ENCODE data around the gene RCAN2. TPM values are rescaled to one million over a fixed set of nuclear protein-coding genes. Genes with fewer than 3 reads are reported as not detected.
A peak's percentile ranks its signal among the peaks of the same experiment; 100 is the strongest.

RCAN2 gene
- total and polyA plus RNA-seq, 2 experiments from 2014 or later: 44.9 to 55.6 TPM

- no peak for DNase-seq (ENCODE audit: low read depth in 1 of 2, low spot score in 1 of 2)
- no peaks in the 10 kb centered on the region for H3K36me3 ChIP-seq
- no peak overlapping the region for H3K27ac ChIP-seq
- no peaks in the 10 kb centered on the region for H3K9me3 ChIP-seq (ENCODE audit: low read depth)
- no peak overlapping the region for H3K4me3 ChIP-seq
- H3K27me3 ChIP-seq: no peaks in the 10 kb centered on the region
- peaks cover 21% of the 10 kb centered on the region for H3K4me1 ChIP-seq (ENCODE audit: low read depth)
- TF ChIP-seq CTCF (IDR thresholded peaks at IDR 0.05; ENCODE audit: low read depth, low read length): no peak
Measured at GRCh38 chr6:46472243-46472642, 19.0 kb downstream of the RCAN2 start.

- no peaks in the 10 kb centered on the region for H3K27me3 ChIP-seq
- no peak overlapping the region for H3K4me3 ChIP-seq
- peak overlapping the region; percentile 67 for H3K27ac ChIP-seq
- no peak for DNase-seq (ENCODE audit: low read depth in 1 of 2, low spot score in 1 of 2)
- TF ChIP-seq CTCF (IDR thresholded peaks at IDR 0.05; ENCODE audit: low read depth, low read length): no peak
- H3K9me3 ChIP-seq (ENCODE audit: low read depth): no peaks in the 10 kb centered on the region
- H3K4me1 ChIP-seq (ENCODE audit: low read depth): peaks cover 44% of the 10 kb centered on the region
- H3K36me3 ChIP-seq: no peaks in the 10 kb centered on the region
Measured at GRCh38 chr6:46469021-46469420, 22.2 kb downstream of the RCAN2 start.

GRCh38 chr6:46468403-46469010 lies 22.7 kb downstream of the RCAN2 start:
- peak overlapping the region; percentile 67 for H3K27ac ChIP-seq
- no peaks in the 10 kb centered on the region for H3K9me3 ChIP-seq (ENCODE audit: low read depth)
- H3K4me1 ChIP-seq (ENCODE audit: low read depth): peaks cover 44% of the 10 kb centered on the region
- no peak for TF ChIP-seq CTCF (IDR thresholded peaks at IDR 0.05; ENCODE audit: low read depth, low read length)
- H3K4me3 ChIP-seq: no peak overlapping the region
- H3K36me3 ChIP-seq: no peaks in the 10 kb centered on the region
- no peak for DNase-seq (ENCODE audit: low read depth in 1 of 2, low spot score in 1 of 2)
- H3K27me3 ChIP-seq: no peaks in the 10 kb centered on the region

- H3K27me3 ChIP-seq: no peaks in the 10 kb centered on the region
- no peaks in the 10 kb centered on the region for H3K9me3 ChIP-seq (ENCODE audit: low read depth)
- no peaks in the 10 kb centered on the region for H3K36me3 ChIP-seq
- no peak overlapping the region for H3K4me3 ChIP-seq
- peak overlapping the region; percentile 20 for H3K27ac ChIP-seq
- peaks cover 44% of the 10 kb centered on the region for H3K4me1 ChIP-seq (ENCODE audit: low read depth)
- TF ChIP-seq CTCF (IDR thresholded peaks at IDR 0.05; ENCODE audit: low read depth, low read length): no peak
- DNase-seq (ENCODE audit: low read depth in 1 of 2, low spot score in 1 of 2): no peak
Measured at GRCh38 chr6:46466570-46466969, 24.7 kb downstream of the RCAN2 start.

GRCh38 chr6:46465294-46466165 lies 25.7 kb downstream of the RCAN2 start:
- Histone ChIP-seq H3K27ac (peak overlapping the region; percentile 23), H3K4me1 (ENCODE audit: low read depth) (peaks cover 44% of the 10 kb centered on the region), H3K36me3 (no peaks in the 10 kb centered on the region), H3K9me3 (ENCODE audit: low read depth) (no peaks in the 10 kb centered on the region), H3K4me3 (no peak overlapping the region), H3K27me3 (no peaks in the 10 kb centered on the region)
- peak in 1 of 2 donors; percentile 16 for DNase-seq (ENCODE audit: low read depth in 1 of 2, low spot score in 1 of 2)
- TF ChIP-seq CTCF (IDR thresholded peaks at IDR 0.05; ENCODE audit: low read depth, low read length): no peak
